Omental fat pad (tissue), 4 donors: ENCODE data around the gene ATP8A2. TPM values are rescaled to one million over a fixed set of nuclear protein-coding genes. Genes with fewer than 3 reads are reported as not detected.
"Not testable (repeated sequence)": the region's sequence is repeated elsewhere in the genome, so short reads cannot be mapped to it uniquely, and the experiment has no call there.

ENCODE experiments used
- ATAC-seq: fragments of 150-250 bp; one replicate; pipeline ENCODE4 v1.9.1; 2016; ENCODE audit warnings: mild to moderate bottlenecking, moderate library complexity; ENCODE audit not compliant: low FRiP score
- DNase-seq: peaks from one replicate; pipeline ENCODE4 v3.0.0-alpha.2; 2019; ENCODE audit warnings: low spot score
- CTCF ChIP-seq, 3 donors: fragments of 450-650 bp; IDR thresholded peaks; one replicate each; pipeline ENCODE4 v1.5.1; 2016 to 2017; ENCODE audit warnings: antibody characterized with exemption in 3 of 3, mild to moderate bottlenecking in 3 of 3, moderate library complexity in 2 of 3
- total RNA-seq, 4 donors: library from RNA; depleted of rRNA; stranded (reverse); fragments of >200 nt; gene quantifications; one replicate each; pipeline ENCODE4 v1.1.0, GENCODE V29; 2016

Gene ATP8A2
- total RNA-seq, 4 donors from 2014 or later: 0.16 to 0.19 TPM; not detected in 2

- ATAC-seq (no peak), DNase-seq (no peak)
- TF ChIP-seq CTCF (IDR thresholded peaks at IDR 0.05): no peak
Observed at GRCh38 chr13:25541434-25542123, 169.8 kb downstream of the ATP8A2 start.

- ATAC-seq, DNase-seq: not testable (repeated sequence)
Observed at GRCh38 chr13:25548991-25549390, 177.2 kb downstream of the ATP8A2 start.

GRCh38 chr13:25561812-25562211, 190.0 kb downstream of the ATP8A2 start:
- no peak for DNase-seq
- no peak for TF ChIP-seq CTCF (IDR thresholded peaks at IDR 0.05)
- no peak for ATAC-seq

- no peak for TF ChIP-seq CTCF (IDR thresholded peaks at IDR 0.05)
- DNase-seq (no peak), ATAC-seq (no peak)
Observed at GRCh38 chr13:25570185-25570584, 198.4 kb downstream of the ATP8A2 start.

GRCh38 chr13:25571237-25571636, 199.5 kb downstream of the ATP8A2 start:
- ATAC-seq: no peak
- no peak for TF ChIP-seq CTCF (IDR thresholded peaks at IDR 0.05)
- DNase-seq: no peak

GRCh38 chr13:25572171-25572570, 200.4 kb downstream of the ATP8A2 start:
- not testable (repeated sequence) for ATAC-seq, DNase-seq

- TF ChIP-seq CTCF (IDR thresholded peaks at IDR 0.05): peak in 2 of 3 donors; percentile 27 to 47
- peak; percentile 55 for DNase-seq
- ATAC-seq: peak; percentile 64
Observed at GRCh38 chr13:25574437-25575411, 202.9 kb downstream of the ATP8A2 start.

GRCh38 chr13:25575562-25575961, 203.8 kb downstream of the ATP8A2 start:
- ATAC-seq: no peak
- no peak for DNase-seq
- TF ChIP-seq CTCF (IDR thresholded peaks at IDR 0.05): no peak
